NCI-H187 (cell line): Measurements from ENCODE around the gene LRRC4C.

Experiments
- DNase-seq, 2 experiments: peaks; one replicate each; lab custom pipeline; 2025; lab: John Stamatoyannopoulos, UW

Gene LRRC4C

DNA sequence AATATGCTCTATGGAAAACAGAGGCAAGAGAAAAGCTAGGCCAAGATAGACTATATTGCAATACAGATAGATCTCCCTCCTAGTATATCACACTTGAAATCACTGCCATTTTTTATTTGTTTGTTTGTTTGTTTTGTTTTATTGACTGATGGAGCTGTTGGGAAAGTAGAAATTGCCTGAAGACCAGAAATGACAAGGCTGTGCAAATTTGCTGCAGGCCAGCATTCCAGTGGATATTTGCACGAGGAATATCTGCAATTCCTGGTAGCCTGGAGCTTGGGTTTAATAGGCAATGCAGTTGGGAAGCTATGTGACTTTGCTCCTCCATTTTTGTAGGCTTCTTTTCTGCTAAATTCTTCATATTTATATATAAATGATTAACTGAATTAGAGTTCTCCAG, 991.7 kb downstream of the LRRC4C start:
- DNase-seq, result no peak

DNA sequence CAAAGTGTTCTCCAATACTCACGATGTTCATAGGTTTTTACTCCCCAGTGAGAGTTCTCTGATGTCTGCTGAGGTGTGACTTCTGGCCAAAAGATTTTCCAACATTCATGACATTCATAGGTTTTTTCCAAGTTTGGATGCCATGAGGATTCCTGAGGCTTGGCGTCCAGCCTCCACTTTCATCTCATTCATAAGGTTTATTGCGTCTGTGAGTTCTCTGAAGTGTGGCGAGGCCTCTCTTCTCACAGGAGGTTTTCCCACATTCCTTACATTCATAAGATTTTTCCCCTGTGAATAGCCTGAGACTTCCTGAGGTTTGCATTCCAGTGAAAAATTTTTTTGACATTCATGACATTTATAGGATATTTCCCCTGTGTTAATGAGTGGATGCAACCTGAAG, 1014.1 kb downstream of the LRRC4C start:
- no peak for DNase-seq

DNA sequence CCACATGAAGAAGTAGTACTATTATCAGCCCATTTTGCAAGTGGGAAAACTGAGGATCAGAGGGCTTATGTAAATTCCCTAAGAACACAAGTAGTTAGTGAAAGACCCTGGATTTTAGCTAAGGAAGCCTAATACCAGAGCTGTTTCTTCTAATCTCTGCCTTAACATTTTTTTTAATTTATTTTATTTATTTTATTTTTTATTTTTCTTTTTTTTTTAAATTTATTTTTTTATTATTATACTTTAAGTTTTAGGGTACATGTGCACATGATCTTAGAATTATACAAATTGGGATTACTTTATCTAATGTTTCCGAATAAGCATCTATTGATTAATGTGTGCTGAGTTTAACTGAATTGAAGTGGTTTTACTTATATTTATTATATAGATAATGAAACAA, 1015.3 kb downstream of the LRRC4C start:
- DNase-seq, result no peak

GRCh38 chr11:40435344-40435743, 1024.1 kb downstream of the LRRC4C start:
- DNase-seq, result no peak

GRCh38 chr11:40434926-40435325, 1024.5 kb downstream of the LRRC4C start:
- no peak for DNase-seq

DNA sequence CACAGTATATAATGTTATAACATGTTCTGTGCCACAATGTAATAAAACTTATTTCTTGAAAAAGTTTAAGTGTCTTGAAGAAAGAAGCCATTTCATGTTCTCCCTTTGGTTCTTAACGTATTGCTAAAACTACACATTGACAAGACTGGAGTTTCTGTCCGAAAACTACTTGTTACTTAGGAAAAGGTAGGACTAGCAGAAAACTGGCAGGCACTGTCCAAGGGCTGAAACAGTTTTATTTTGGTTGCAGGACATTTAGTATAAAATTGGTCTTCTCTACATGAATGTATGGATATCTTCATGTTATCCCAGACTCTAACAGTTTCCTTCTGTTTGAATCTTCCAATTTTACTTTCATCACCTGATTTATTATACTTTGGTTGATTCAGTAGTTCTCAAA, 1027.1 kb downstream of the LRRC4C start:
- DNase-seq, result no peak

DNA sequence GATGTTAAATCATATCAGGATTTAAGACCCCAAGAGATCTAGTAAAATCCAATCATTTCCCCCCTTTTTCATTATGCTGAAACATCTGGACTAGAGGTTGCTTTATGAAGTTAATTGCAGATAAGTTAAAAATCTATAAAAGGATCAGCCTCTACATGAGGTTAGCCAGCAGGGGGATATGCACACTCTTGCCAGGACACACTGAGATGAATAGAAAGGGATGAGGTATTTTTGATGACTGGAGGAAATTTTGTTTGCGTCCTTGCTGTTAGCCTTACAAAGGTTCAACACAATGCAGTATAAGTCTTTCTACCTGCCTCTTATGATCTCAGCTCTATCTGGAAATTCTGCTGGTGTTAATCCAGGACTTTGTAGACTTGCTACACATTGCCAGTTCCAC, 1034.3 kb downstream of the LRRC4C start:
- no peak for DNase-seq

GRCh38 chr11:40421208-40421981, 1038.1 kb downstream of the LRRC4C start:
- DNase-seq, result no peak

- no peak for DNase-seq
Observed at GRCh38 chr11:40417627-40418026, 1041.8 kb downstream of the LRRC4C start.

- DNase-seq, result no peak
Observed at GRCh38 chr11:40407355-40407754, 1052.1 kb downstream of the LRRC4C start.

- no peak for DNase-seq
Observed at GRCh38 chr11:40405614-40406013, 1053.8 kb downstream of the LRRC4C start.

- DNase-seq, result no peak
Observed at GRCh38 chr11:40403321-40403720, 1056.1 kb downstream of the LRRC4C start.

DNA sequence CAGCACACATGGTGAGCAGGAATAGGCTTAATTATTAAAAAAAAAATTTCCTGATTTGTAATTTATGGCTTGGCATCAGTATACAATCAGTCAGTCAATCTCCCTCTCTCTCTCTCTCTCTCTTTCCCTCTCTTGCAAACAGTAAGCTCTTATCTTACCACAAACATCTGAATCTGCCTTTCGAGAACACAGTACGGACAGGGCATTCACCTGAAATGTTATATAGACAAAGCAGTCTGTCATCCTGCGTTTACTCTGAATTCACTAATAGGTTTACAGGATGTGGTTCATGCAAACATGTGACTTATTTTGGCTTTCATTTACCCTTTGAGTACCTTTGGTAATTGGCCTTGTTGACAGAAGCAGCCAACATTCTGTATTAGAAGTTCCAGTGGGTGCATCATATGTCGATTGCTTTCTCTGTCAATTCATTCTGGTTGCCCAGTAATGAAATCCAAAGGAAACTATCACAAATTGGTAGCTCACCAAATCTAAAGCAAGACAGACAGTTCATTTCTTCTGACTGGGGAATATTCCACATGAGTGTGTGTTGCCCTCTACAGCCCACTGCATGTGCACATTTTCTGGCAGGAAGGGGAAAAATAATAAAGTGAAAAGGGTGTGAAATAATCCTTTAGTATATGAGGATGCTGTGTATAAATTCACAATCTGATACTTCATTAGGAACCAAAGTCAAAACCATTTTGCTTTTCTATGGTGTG, 1058.2 kb downstream of the LRRC4C start:
- DNase-seq, result no peak

GRCh38 chr11:40397141-40397540, 1062.3 kb downstream of the LRRC4C start:
- no peak for DNase-seq

DNA sequence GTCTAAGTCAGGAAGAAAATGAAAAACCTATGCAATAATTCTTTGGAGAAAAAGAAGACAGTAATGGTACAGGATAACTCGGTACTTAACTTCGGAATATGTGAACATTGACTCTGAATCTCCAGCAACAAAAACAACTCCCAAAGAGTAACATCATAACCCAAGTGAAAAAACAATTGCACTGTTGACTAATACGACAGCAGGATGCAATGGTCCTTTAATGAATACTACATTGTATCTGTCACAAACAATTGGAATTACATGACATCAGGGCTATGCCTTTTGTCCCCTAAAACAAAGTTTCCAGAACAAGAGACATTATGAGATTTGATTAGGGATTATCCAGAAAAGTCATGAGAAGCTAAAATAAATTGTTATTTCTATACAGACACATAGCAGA, 1065.9 kb downstream of the LRRC4C start:
- no peak for DNase-seq

- no peak for DNase-seq
Observed at GRCh38 chr11:40391679-40392078, 1067.8 kb downstream of the LRRC4C start.

DNA sequence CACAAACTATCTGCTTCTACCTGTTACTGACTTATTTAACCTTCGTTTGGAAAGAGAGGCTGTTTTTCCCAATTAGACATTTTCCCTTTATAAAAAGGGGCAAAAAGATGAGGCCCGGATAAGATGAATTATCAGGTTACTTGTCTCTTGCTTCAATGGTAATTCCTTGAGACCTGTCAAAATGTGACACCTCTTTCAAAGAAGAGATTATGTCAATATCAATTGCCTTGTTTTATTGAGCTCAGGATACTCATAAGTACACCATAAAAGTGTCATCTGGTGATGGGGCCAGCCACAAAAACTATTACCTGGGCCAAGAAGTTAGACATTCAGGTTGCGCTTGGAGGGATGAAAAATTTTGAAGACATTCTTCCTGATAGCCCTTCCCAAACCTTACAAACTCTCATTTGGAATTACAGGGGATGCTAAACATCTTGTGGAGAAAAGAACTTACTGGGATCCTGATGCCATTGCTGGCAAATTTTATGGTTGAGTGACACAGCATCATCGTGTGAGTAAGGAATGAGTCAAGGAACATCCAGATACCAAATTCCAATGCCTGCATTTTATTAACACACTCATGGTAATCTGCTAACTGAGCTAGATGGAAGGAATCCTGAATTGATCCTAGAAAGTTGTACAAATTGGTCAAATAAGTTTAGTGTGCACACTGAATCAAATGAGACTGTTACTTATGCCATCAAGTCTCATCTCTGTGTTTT, 1071.2 kb downstream of the LRRC4C start:
- DNase-seq, result no peak

GRCh38 chr11:40387240-40387980, 1072.0 kb downstream of the LRRC4C start:
- no peak for DNase-seq

- no peak for DNase-seq
Observed at GRCh38 chr11:40384991-40385390, 1074.5 kb downstream of the LRRC4C start.

DNA sequence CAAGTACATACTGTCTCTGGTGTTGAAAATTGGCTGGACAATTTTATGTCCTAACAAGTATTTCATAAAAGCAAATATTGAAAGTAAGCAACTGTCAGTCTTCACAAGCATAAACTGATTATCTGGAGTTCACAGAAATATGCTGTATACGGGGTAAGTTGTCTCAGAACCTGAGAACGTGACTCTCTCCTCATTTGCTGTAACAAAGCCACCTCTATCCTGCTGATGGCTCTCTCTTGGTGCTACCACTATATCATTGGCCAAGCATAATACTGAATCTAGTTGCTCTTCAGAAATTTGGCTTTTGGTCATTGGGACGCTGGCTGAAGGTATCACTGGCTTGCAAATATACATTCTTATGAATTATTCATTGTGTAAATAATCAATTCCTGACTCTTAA, 1078.0 kb downstream of the LRRC4C start:
- DNase-seq, result no peak

DNA sequence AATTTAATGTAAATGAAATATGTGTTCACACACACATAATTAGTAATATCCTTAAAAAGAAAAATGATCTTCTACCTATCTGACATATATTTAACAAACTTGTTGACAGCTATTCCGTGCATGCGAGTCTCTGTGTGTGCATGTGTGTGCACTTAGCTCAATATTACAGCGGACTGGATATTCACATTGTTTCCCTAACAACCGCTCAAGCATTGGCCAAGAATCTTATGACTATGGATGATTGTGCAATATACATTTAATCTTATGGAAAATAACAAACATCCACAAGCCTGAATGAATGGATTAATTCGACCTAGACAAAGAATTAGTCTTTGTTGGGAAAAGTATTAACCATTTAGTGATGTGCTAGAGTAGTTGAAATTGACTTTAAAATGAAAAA, 1078.6 kb downstream of the LRRC4C start:
- no peak for DNase-seq

GRCh38 chr11:40376331-40376730, 1083.1 kb downstream of the LRRC4C start:
- no peak for DNase-seq
